HUDEP-2 (cell line): ENCODE results near the gene METAP2.
"Not testable (repeated sequence)": the region's sequence is repeated elsewhere in the genome, so short reads cannot be mapped to it uniquely, and the experiment has no call there.

ENCODE experiments used
- DNase-seq, 76 experiments: peaks; one replicate each; lab custom pipeline; 2025; ENCODE audit not compliant: unreplicated experiment in 76 of 76; lab: John Stamatoyannopoulos, UW

The METAP2 gene

GRCh38 chr12:95462081-95462480, 11.9 kb upstream of the METAP2 start:
- no peak for DNase-seq

- no peak for DNase-seq
Measured at GRCh38 chr12:95462551-95462950, 11.4 kb upstream of the METAP2 start.

- DNase-seq = peak in 74 of 76 experiments; percentile 18 to 95 (median 71)
Measured at GRCh38 chr12:95463050-95463449, 10.9 kb upstream of the METAP2 start.

- DNase-seq = peak in 11 of 76 experiments; percentile 10 to 33 (median 18)
Measured at GRCh38 chr12:95463776-95464175, 10.2 kb upstream of the METAP2 start.

GRCh38 chr12:95465275-95465674, 8.7 kb upstream of the METAP2 start:
- no peak for DNase-seq

- DNase-seq = no peak
Measured at GRCh38 chr12:95470300-95470699, 3.7 kb upstream of the METAP2 start.

GRCh38 chr12:95473231-95473883, 595 bp upstream of the METAP2 start:
- DNase-seq = peak in 15 of 76 experiments; percentile 7 to 70 (median 30)

GRCh38 chr12:95474660-95474958, 657 bp downstream of the METAP2 start:
- DNase-seq = no peak

- DNase-seq = no peak
Measured at GRCh38 chr12:95480230-95480629, 6.3 kb downstream of the METAP2 start.

GRCh38 chr12:95481072-95481471, 7.1 kb downstream of the METAP2 start:
- DNase-seq = peak in 1 of 76 experiments; percentile 17

- DNase-seq = no peak
Measured at GRCh38 chr12:95481888-95482287, 7.9 kb downstream of the METAP2 start.

- DNase-seq = not testable (repeated sequence)
Measured at GRCh38 chr12:95482564-95482963, 8.6 kb downstream of the METAP2 start.

GRCh38 chr12:95484524-95484923, 10.6 kb downstream of the METAP2 start:
- DNase-seq = no peak

GRCh38 chr12:95487024-95487423, 13.1 kb downstream of the METAP2 start:
- no peak for DNase-seq

- no peak for DNase-seq
Measured at GRCh38 chr12:95492462-95492861, 18.5 kb downstream of the METAP2 start.

- no peak for DNase-seq
Measured at GRCh38 chr12:95494888-95495287, 20.9 kb downstream of the METAP2 start.

- no peak for DNase-seq
Measured at GRCh38 chr12:95495433-95495832, 21.5 kb downstream of the METAP2 start.

- DNase-seq = no peak
Measured at GRCh38 chr12:95497031-95497430, 23.1 kb downstream of the METAP2 start.

- no peak for DNase-seq
Measured at GRCh38 chr12:95498968-95499367, 25.0 kb downstream of the METAP2 start.

- DNase-seq = peak in 13 of 76 experiments; percentile 5 to 59 (median 25)
Measured at GRCh38 chr12:95499772-95500171, 25.8 kb downstream of the METAP2 start.

- no peak for DNase-seq
Measured at GRCh38 chr12:95504140-95504539, 30.2 kb downstream of the METAP2 start.

- no peak for DNase-seq
Measured at GRCh38 chr12:95505039-95505438, 31.1 kb downstream of the METAP2 start.
